WERI-Rb-1 (cell line): Measurements from ENCODE around the gene ENO3.

Source experiments
- DNase-seq: peaks from one replicate; pipeline ENCODE4 v3.0.0-alpha.2; 2020
- H3K27ac ChIP-seq: fragments of 250-450 bp; sonication (Bioruptor Pico); 2 replicates; pipeline ENCODE4 v1.5.1; 2020; ENCODE audit warnings: mild to moderate bottlenecking, moderate library complexity
- H3K27me3 ChIP-seq: fragments of 250-450 bp; sonication (Bioruptor Pico); 2 replicates; pipeline ENCODE4 v1.5.1; 2021; ENCODE audit warnings: mild to moderate bottlenecking, low read depth, moderate library complexity; ENCODE audit not compliant: insufficient read depth, severe bottlenecking
- H3K36me3 ChIP-seq: fragments of 250-450 bp; sonication (Bioruptor Pico); 2 replicates; pipeline ENCODE4 v1.5.1; 2020; ENCODE audit warnings: mild to moderate bottlenecking, moderate library complexity
- H3K4me3 ChIP-seq: 2 replicates; pipeline ENCODE4 v1.5.1; 2011; ENCODE audit warnings: low read depth, mild to moderate bottlenecking, control low read depth, low read length
- H3K9me3 ChIP-seq: fragments of 250-450 bp; sonication (Bioruptor Pico); 2 replicates; pipeline ENCODE4 v1.5.1; 2021; ENCODE audit warnings: mild to moderate bottlenecking, moderate library complexity; ENCODE audit not compliant: severe bottlenecking
- TF ChIP-seq, protein P1 (sequence below): IDR thresholded peaks from 2 replicates; pipeline ENCODE4 v1.5.1; 2011; ENCODE audit warnings: low read depth, mild to moderate bottlenecking, control low read depth, inconsistent platforms, low read length

Gene ENO3

GRCh38 chr17:4951486-4951885 is 567 bp downstream of the ENO3 start:
- peak; percentile 39 for DNase-seq
- no peaks in the 10 kb centered on the region for H3K9me3 ChIP-seq
- TF ChIP-seq, protein P1, sequence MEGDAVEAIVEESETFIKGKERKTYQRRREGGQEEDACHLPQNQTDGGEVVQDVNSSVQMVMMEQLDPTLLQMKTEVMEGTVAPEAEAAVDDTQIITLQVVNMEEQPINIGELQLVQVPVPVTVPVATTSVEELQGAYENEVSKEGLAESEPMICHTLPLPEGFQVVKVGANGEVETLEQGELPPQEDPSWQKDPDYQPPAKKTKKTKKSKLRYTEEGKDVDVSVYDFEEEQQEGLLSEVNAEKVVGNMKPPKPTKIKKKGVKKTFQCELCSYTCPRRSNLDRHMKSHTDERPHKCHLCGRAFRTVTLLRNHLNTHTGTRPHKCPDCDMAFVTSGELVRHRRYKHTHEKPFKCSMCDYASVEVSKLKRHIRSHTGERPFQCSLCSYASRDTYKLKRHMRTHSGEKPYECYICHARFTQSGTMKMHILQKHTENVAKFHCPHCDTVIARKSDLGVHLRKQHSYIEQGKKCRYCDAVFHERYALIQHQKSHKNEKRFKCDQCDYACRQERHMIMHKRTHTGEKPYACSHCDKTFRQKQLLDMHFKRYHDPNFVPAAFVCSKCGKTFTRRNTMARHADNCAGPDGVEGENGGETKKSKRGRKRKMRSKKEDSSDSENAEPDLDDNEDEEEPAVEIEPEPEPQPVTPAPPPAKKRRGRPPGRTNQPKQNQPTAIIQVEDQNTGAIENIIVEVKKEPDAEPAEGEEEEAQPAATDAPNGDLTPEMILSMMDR, result no peak
- H3K27ac ChIP-seq, result peak overlapping the region; percentile 95
- H3K27me3 ChIP-seq, result no peaks in the 10 kb centered on the region
- H3K4me3 ChIP-seq, result peak overlapping the region; percentile 62
- H3K36me3 ChIP-seq, result peaks cover 26% of the 10 kb centered on the region

GRCh38 chr17:4953451-4953961 is 2.6 kb downstream of the ENO3 start:
- Histone ChIP-seq H3K4me3 (no peak overlapping the region), H3K27me3 (no peaks in the 10 kb centered on the region), H3K36me3 (peaks cover 12% of the 10 kb centered on the region), H3K27ac (no peak overlapping the region), H3K9me3 (no peaks in the 10 kb centered on the region)
- DNase-seq, result no peak
- TF ChIP-seq, protein P1, result no peak

DNA sequence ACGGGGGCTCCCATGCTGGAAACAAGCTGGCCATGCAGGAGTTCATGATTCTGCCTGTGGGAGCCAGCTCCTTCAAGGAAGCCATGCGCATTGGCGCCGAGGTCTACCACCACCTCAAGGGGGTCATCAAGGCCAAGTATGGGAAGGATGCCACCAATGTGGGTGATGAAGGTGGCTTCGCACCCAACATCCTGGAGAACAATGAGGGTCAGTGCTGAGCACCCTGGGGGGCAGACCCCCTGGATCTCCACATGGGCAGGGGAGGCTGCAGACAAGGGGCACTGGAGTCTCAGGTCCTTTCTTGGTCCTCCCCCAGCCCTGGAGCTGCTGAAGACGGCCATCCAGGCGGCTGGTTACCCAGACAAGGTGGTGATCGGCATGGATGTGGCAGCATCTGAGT is 4.2 kb downstream of the ENO3 start:
- peaks cover 17% of the 10 kb centered on the region for H3K36me3 ChIP-seq
- H3K4me3 ChIP-seq, result no peak overlapping the region
- no peak overlapping the region for H3K27ac ChIP-seq
- no peak for DNase-seq
- TF ChIP-seq, protein P1, result no peak
- H3K9me3 ChIP-seq, result no peaks in the 10 kb centered on the region
- no peaks in the 10 kb centered on the region for H3K27me3 ChIP-seq

DNA sequence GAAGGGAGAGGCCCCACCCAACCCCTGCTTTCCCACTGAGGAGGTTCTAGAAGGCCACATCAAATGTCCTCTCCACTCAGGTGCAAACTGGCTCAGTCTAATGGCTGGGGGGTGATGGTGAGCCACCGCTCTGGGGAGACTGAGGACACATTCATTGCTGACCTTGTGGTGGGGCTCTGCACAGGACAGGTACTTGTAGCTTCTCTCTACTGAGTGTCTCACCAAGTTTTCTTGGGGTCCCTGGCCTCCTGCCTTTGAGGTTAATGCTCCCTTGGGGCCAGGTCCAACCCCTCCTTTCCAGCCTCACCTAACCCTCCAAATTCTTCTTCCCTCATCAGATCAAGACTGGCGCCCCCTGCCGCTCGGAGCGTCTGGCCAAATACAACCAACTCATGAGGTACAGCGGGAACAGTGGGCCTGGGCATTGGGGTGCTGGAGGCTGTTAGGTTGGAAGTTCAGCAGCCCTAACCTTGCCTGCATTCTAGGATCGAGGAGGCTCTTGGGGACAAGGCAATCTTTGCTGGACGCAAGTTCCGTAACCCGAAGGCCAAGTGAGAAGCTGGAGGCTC is 5.7 kb downstream of the ENO3 start:
- TF ChIP-seq, protein P1, result no peak
- no peak for DNase-seq
- Histone ChIP-seq H3K36me3 (peaks cover 23% of the 10 kb centered on the region), H3K27me3 (no peaks in the 10 kb centered on the region), H3K9me3 (no peaks in the 10 kb centered on the region), H3K27ac (no peak overlapping the region), H3K4me3 (no peak overlapping the region)

GRCh38 chr17:4958102-4958501 is 7.2 kb downstream of the ENO3 start:
- TF ChIP-seq, protein P1, result no peak
- peaks cover 21% of the 10 kb centered on the region for H3K36me3 ChIP-seq
- H3K27me3 ChIP-seq, result no peaks in the 10 kb centered on the region
- no peak for DNase-seq
- H3K27ac ChIP-seq, result no peak overlapping the region
- no peaks in the 10 kb centered on the region for H3K9me3 ChIP-seq
- no peak overlapping the region for H3K4me3 ChIP-seq
